Kidney (tissue), 14 donors: Measurements from ENCODE around the gene EFCAB11. TPM values are rescaled to one million over a fixed set of nuclear protein-coding genes. Genes with fewer than 3 reads are reported as not detected.

Experiments
- DNase-seq, 5 donors: peaks; one replicate each; pipeline ENCODE4 v3.0.0-alpha.2; 2013 to 2020
- FAIRE-seq: peaks from 2 replicates; lab custom pipeline; 2012; peaks lifted over from hg19 to GRCh38; lab: Jason Lieb, UNC
- H3K27ac ChIP-seq, 2 donors: one replicate each; pipeline ENCODE4 v1.7.0; 2013; ENCODE audit warnings: low read depth in 2 of 2, low read length in 2 of 2, inconsistent platforms in 1 of 2
- H3K27me3 ChIP-seq: one replicate; pipeline ENCODE4 v1.7.1; 2013; ENCODE audit warnings: low read length, inconsistent platforms; ENCODE audit not compliant: control insufficient read depth, insufficient read depth
- H3K36me3 ChIP-seq, 3 donors: one replicate each; pipeline versions ENCODE4 v1.7.0 to v1.7.1; 2013; ENCODE audit warnings: low read length in 3 of 3, control low read depth in 1 of 3, inconsistent platforms in 1 of 3; ENCODE audit not compliant: insufficient read depth in 3 of 3, control insufficient read depth in 2 of 3
- H3K4me1 ChIP-seq, 3 donors: one replicate each; pipeline versions ENCODE4 v1.7.0 to v1.7.1; 2013; ENCODE audit warnings: low read length in 3 of 3, inconsistent platforms in 1 of 3, low read depth in 1 of 3; ENCODE audit not compliant: control insufficient read depth in 2 of 3, insufficient read depth in 2 of 3
- H3K4me3 ChIP-seq, 3 donors: one replicate each; pipeline versions ENCODE4 v1.7.0 to v1.8.1; 2013; ENCODE audit warnings: low read length in 3 of 3, control low read depth in 1 of 3, inconsistent platforms in 1 of 3
- H3K9ac ChIP-seq, 3 donors: one replicate each; pipeline versions ENCODE4 v1.7.0 to v1.7.1; 2013; ENCODE audit warnings: low read length in 3 of 3, control low read depth in 1 of 3, inconsistent platforms in 1 of 3
- H3K9me3 ChIP-seq, 3 donors: one replicate each; pipeline versions ENCODE4 v1.7.0 to v1.7.1; 2013; ENCODE audit warnings: low read length in 3 of 3, control low read depth in 1 of 3, inconsistent platforms in 1 of 3; ENCODE audit not compliant: control insufficient read depth in 2 of 3, insufficient read depth in 1 of 3
- CTCF ChIP-seq: IDR thresholded peaks from 3 replicates; pipeline ENCODE4 v1.5.1; 2012; ENCODE audit warnings: mild to moderate bottlenecking, moderate library complexity, borderline replicate concordance; ENCODE audit not compliant: insufficient read depth; ENCODE audit errors: extremely low read depth
- intact Hi-C: fragments of 100-400 bp; cut with DNase I; formaldehyde crosslinking; loops from one replicate; pipeline ENCODE4 v1.11.1; 2022
- polyA plus RNA-seq: library from polyadenylated mRNA; stranded (reverse); fragments of 350-450 nt; fragmentation: Illumina TruSeq; extraction: RNeasy Lipid Tissue Mini Kit (QIAGEN cat#74804); gene quantifications from one replicate; pipeline ENCODE4 v1.2.3, GENCODE V29; 2014; ENCODE audit warnings: low read depth, low replicate concordance; ENCODE audit not compliant: insufficient read depth
- total RNA-seq: library from RNA; stranded (reverse); fragmentation: NEBNext Ultra II Directional; extraction: Animal tissue kit (Norgen Biotek cat#: 25700); gene quantifications from one replicate; pipeline ENCODE4 v1.2.1, GENCODE V29; 2021
- donor health status: control.
- donor health status: control.
- donor health status: control.
- donor health status: control.
- donor health status: control.
- donor health status: DM: yes; HTN: yes; CAD: no.
- donor health status: Normal renal cell carcinoma (clear cell type).

EFCAB11 gene
- total and polyA plus RNA-seq, 2 donors from 2014 or later = 8.4 to 8.9 TPM

- Histone ChIP-seq H3K27ac (no peak overlapping the region), H3K4me3 (no peak overlapping the region), H3K36me3 (no peaks in the 10 kb centered on the region), H3K9ac (no peak overlapping the region), H3K9me3 (peaks cover 0 to 3% (median 0%) of the 10 kb centered on the region in 3 donors), H3K4me1 (no peaks in the 10 kb centered on the region), H3K27me3 (no peaks in the 10 kb centered on the region)
- no peak for DNase-seq
- FAIRE-seq = no peak
- intact Hi-C loops = no loop called here
- no peak for TF ChIP-seq CTCF
Measured at GRCh38 chr14:89828471-89829165, 125.9 kb downstream of the EFCAB11 start.

- Histone ChIP-seq H3K4me3 (no peak overlapping the region), H3K9me3 (peaks cover 0 to 5% (median 0%) of the 10 kb centered on the region in 3 donors), H3K4me1 (no peaks in the 10 kb centered on the region), H3K27ac (no peak overlapping the region), H3K27me3 (no peaks in the 10 kb centered on the region), H3K9ac (no peak overlapping the region), H3K36me3 (no peaks in the 10 kb centered on the region)
- no peak for DNase-seq
- intact Hi-C loops = no loop called here
- FAIRE-seq = no peak
- TF ChIP-seq CTCF = no peak
Measured at GRCh38 chr14:89827265-89827664, 127.3 kb downstream of the EFCAB11 start.

- Histone ChIP-seq H3K9me3 (peaks cover 0 to 5% (median 0%) of the 10 kb centered on the region in 3 donors), H3K4me3 (no peak overlapping the region), H3K4me1 (no peaks in the 10 kb centered on the region), H3K27me3 (no peaks in the 10 kb centered on the region), H3K9ac (no peak overlapping the region), H3K36me3 (no peaks in the 10 kb centered on the region), H3K27ac (no peak overlapping the region)
- no peak for TF ChIP-seq CTCF
- FAIRE-seq (no peak), DNase-seq (no peak)
- intact Hi-C loops = no loop called here
Measured at GRCh38 chr14:89826596-89826995, 127.9 kb downstream of the EFCAB11 start.
